ENCODE measurements around the gene HTR2C. TPM values are rescaled to one million over a fixed set of nuclear protein-coding genes. Genes with fewer than 3 reads are reported as not detected.

HTR2C gene
- total and polyA plus RNA-seq, 4 donors, result not detected

Small RNA genes within 50 kb of the gene (small RNA-seq; reads per million reads assigned to genes)
- gene AL355812.1, result not detected
- not detected for gene MIR1264
- gene MIR1298, result 0.07 reads per million
- gene MIR1911, result not detected
- not detected for gene MIR1912
- gene MIR448, result not detected
- not detected for gene MIR764
- not detected for gene SNORA35

Measured in liver (tissue), 5 donors.